Stomach (tissue), 9 donors: ENCODE results near the gene TOMM34. TPM values are rescaled to one million over a fixed set of nuclear protein-coding genes. Genes with fewer than 3 reads are reported as not detected.

Experiments
- DNase-seq, 2 donors: peaks; one replicate each; pipeline versions ENCODE4 v3.0.0 to v3.0.0-alpha.2; 2013 to 2019
- H3K27ac ChIP-seq, 5 donors: fragments of 200-600 bp in 4 of 5; sonication (generic) in 4 of 5; one replicate each; pipeline ENCODE4 v1.5.1; 2013 to 2019; ENCODE audit warnings: mild to moderate bottlenecking in 1 of 5, moderate library complexity in 1 of 5
- H3K27me3 ChIP-seq, 3 donors: fragments of 200-600 bp; sonication (generic); one replicate each; pipeline ENCODE4 v1.5.1; 2017 to 2019; ENCODE audit warnings: mixed run types in 1 of 3
- H3K36me3 ChIP-seq, 4 donors: fragments of 200-600 bp; sonication (generic); 1 replicate in 3 of 4; 2 replicates in 1 of 4; pipeline ENCODE4 v1.5.1; 2016 to 2019
- H3K4me1 ChIP-seq, 4 donors: fragments of 200-600 bp; sonication (generic); one replicate each; pipeline ENCODE4 v1.5.1; 2016 to 2019
- H3K4me3 ChIP-seq, 4 donors: fragments of 200-600 bp; sonication (generic) in 3 of 4; one replicate each; pipeline ENCODE4 v1.5.1; 2016 to 2019; ENCODE audit warnings: mild to moderate bottlenecking in 1 of 4
- H3K9me3 ChIP-seq, 4 donors: fragments of 200-600 bp; sonication (generic); one replicate each; pipeline ENCODE4 v1.5.1; 2016 to 2019
- CTCF ChIP-seq, 7 experiments: fragments of 450-650 bp in 4 of 7; fragments of 200-600 bp in 3 of 7; sonication (generic) in 3 of 7; IDR thresholded peaks; one replicate each; pipeline ENCODE4 v1.5.1; 2016 to 2019; ENCODE audit warnings: antibody characterized with exemption in 7 of 7, control low read depth in 2 of 7, mild to moderate bottlenecking in 1 of 7
- EP300 ChIP-seq: sonication (generic); formaldehyde crosslinking; IDR thresholded peaks from one replicate; pipeline ENCODE4 v1.6.1; 2017; ENCODE audit warnings: antibody characterized with exemption
- POLR2A ChIP-seq, 4 donors: fragments of 450-650 bp; IDR thresholded peaks; one replicate each; pipeline ENCODE4 v1.6.1; 2016; ENCODE audit warnings: antibody characterized with exemption in 4 of 4, control low read depth in 2 of 4, mild to moderate bottlenecking in 1 of 4, moderate library complexity in 1 of 4
- POLR2AphosphoS5 ChIP-seq, 3 donors: sonication (generic); formaldehyde crosslinking; IDR thresholded peaks; one replicate each; pipeline ENCODE4 v1.6.1; 2016; ENCODE audit warnings: antibody characterized with exemption in 3 of 3
- WGBS, 5 donors: extraction: QIAGEN DNeasy Blood & Tissue Kit in 3 of 5; methylation state at CpG; one replicate each; pipeline versions ENCODE4 v1.1.5 to v1.1.7; 2013 to 2018; 5-methylcytosine and 5-hydroxymethylcytosine counted together
- intact Hi-C: fragments of 100-400 bp; cut with DNase I; formaldehyde crosslinking; loops from one replicate; pipeline ENCODE4 v1.15.1; 2023; ENCODE audit warnings: low total_unique reads
- polyA plus RNA-seq, 3 donors: library from polyadenylated mRNA; stranded (reverse); fragments of 200-250 nt; gene quantifications; one replicate each; pipeline ENCODE4 v1.2.3, GENCODE V29; 2013
- total RNA-seq, 5 donors: library from RNA; depleted of rRNA; stranded (reverse); fragments of >200 nt; gene quantifications; one replicate each; pipeline versions ENCODE4 v1.1.0 to v1.2.3, GENCODE V29; 2014 to 2016
- donor health status: healthy with polysubstance abuse.
- donor health status: Bipolar disorder and iron deficiency.
- donor health status: healthy.

Gene TOMM34
- total and polyA plus RNA-seq, 8 donors, result 1.7 to 15.7 (median 9.7) TPM

GRCh38 chr20:44930517-44931168 is 29.6 kb downstream of the TOMM34 start:
- no peak for TF ChIP-seq POLR2AphosphoS5 (IDR thresholded peaks at IDR 0.05)
- no peak for TF ChIP-seq POLR2A (IDR thresholded peaks at IDR 0.05)
- no peak for TF ChIP-seq CTCF (IDR thresholded peaks at IDR 0.05)
- no peak for TF ChIP-seq EP300
- Histone ChIP-seq H3K36me3 (peaks cover 5 to 43% (median 29%) of the 10 kb centered on the region in 4 donors), H3K27me3 (no peaks in the 10 kb centered on the region), H3K4me1 (no peaks in the 10 kb centered on the region), H3K9me3 (no peaks in the 10 kb centered on the region), H3K4me3 (no peak overlapping the region), H3K27ac (no peak overlapping the region)
- intact Hi-C loops, result no loop called here
- 91 to 97% (median 96%) methylated on average over 12 to 18 of the region's 18 CpGs for WGBS, 5 donors
- DNase-seq, result no peak

- no peaks in the 10 kb centered on the region for H3K4me1 ChIP-seq
- H3K36me3 ChIP-seq, result peaks cover 6 to 43% (median 37%) of the 10 kb centered on the region in 4 donors
- H3K4me3 ChIP-seq, result no peak overlapping the region
- intact Hi-C loops, result no loop called here
- H3K27ac ChIP-seq, result no peak overlapping the region
- H3K9me3 ChIP-seq, result no peaks in the 10 kb centered on the region
- H3K27me3 ChIP-seq, result no peaks in the 10 kb centered on the region
- no peak for DNase-seq
- TF ChIP-seq EP300, result no peak
- TF ChIP-seq POLR2A (IDR thresholded peaks at IDR 0.05), result no peak
- no peak for TF ChIP-seq CTCF (IDR thresholded peaks at IDR 0.05)
- no peak for TF ChIP-seq POLR2AphosphoS5 (IDR thresholded peaks at IDR 0.05)
- 71 to 84% (median 77%) methylated on average over 3 of the region's 3 CpGs for WGBS, 5 donors
Observed at GRCh38 chr20:44928595-44928994, 31.6 kb downstream of the TOMM34 start.

GRCh38 chr20:44924541-44924940 is 35.7 kb downstream of the TOMM34 start:
- 76 to 83% (median 81%) methylated on average over 4 of the region's 4 CpGs for WGBS, 5 donors
- H3K36me3 ChIP-seq, result peaks cover 6 to 36% (median 30%) of the 10 kb centered on the region in 4 donors
- H3K4me1 ChIP-seq, result no peaks in the 10 kb centered on the region
- no peaks in the 10 kb centered on the region for H3K9me3 ChIP-seq
- H3K27ac ChIP-seq, result no peak overlapping the region
- TF ChIP-seq POLR2A (IDR thresholded peaks at IDR 0.05) (no peak), POLR2AphosphoS5 (IDR thresholded peaks at IDR 0.05) (no peak), EP300 (no peak), CTCF (IDR thresholded peaks at IDR 0.05) (no peak)
- H3K27me3 ChIP-seq, result no peaks in the 10 kb centered on the region
- DNase-seq, result no peak
- intact Hi-C loops, result no loop called here
- H3K4me3 ChIP-seq, result no peak overlapping the region

- no peak for DNase-seq
- Histone ChIP-seq H3K4me1 (no peaks in the 10 kb centered on the region), H3K27ac (no peak overlapping the region), H3K9me3 (no peaks in the 10 kb centered on the region), H3K36me3 (peaks cover 6 to 56% (median 42%) of the 10 kb centered on the region in 4 donors), H3K4me3 (no peak overlapping the region), H3K27me3 (no peaks in the 10 kb centered on the region)
- no peak for TF ChIP-seq POLR2A (IDR thresholded peaks at IDR 0.05)
- no peak for TF ChIP-seq POLR2AphosphoS5 (IDR thresholded peaks at IDR 0.05)
- TF ChIP-seq CTCF (IDR thresholded peaks at IDR 0.05), result no peak
- no peak for TF ChIP-seq EP300
- intact Hi-C loops, result no loop called here
- WGBS, 5 donors, result 95 to 98% (median 97%) methylated on average over 13 to 14 of the region's 14 CpGs
Observed at GRCh38 chr20:44921447-44921846, 38.8 kb downstream of the TOMM34 start.
